ENCODE results near the gene ZNRD2. TPM values are rescaled to one million over a fixed set of nuclear protein-coding genes. Genes with fewer than 3 reads are reported as not detected.
"Not testable (repeated sequence)": the region's sequence is repeated elsewhere in the genome, so short reads cannot be mapped to it uniquely, and the experiment has no call there.

ZNRD2 gene
- polyA plus RNA-seq, 3 donors: 48.5 to 65.1 (median 56.2) TPM

DNA sequence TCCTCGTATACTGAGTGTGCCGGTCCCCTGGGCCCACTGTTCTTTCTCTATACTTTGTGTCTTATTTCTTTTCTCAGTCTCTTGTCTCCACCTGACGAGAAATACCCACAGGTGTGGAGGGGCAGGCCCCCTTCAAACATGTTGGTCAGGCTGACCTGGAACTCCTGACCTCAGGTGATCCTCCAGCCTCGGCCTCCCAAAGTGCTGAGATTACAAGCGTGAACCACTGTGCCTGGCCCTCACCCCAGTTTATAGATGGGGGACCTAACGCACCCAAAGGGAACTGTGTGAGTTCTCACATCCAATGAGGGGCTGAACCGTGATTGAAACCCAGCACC, 46.7 kb upstream of the ZNRD2 start:
- H3K27ac Mint-ChIP-seq: peak overlapping the region in 6 of 7 donors; percentile 15 to 83 (median 76)
- 70% methylated on average over 3 of the region's 7 CpGs for WGBS (ENCODE audit: insufficient coverage)
- Histone ChIP-seq H3K79me2 (ENCODE audit: insufficient read depth, low read length) (peaks cover 20% of the 10 kb centered on the region), H3K4me3 (replicated peaks in 1 of 3; ENCODE audit: low read depth in 2 of 3, low read length in 3 of 3) (peak overlapping the region in 1 of 3 experiments; percentile 65), H3K36me3 (replicated peaks in 1 of 2; ENCODE audit: control insufficient read depth in 1 of 2, insufficient read depth in 2 of 2, low read length in 2 of 2) (peaks cover 8 to 23% of the 10 kb centered on the region in 2 donors), H4K20me1 (ENCODE audit: insufficient read depth, low read length) (peaks cover 21% of the 10 kb centered on the region), H3K4me1 (ENCODE audit: control insufficient read depth in 1 of 2, insufficient read depth in 2 of 2, low read length in 2 of 2) (peaks cover 38 to 44% of the 10 kb centered on the region in 2 donors), H3K4me2 (replicated peaks; ENCODE audit: extremely low read depth, low read length, poor library complexity, severe bottlenecking) (peak overlapping the region; percentile 65)
- H3K27me3 Mint-ChIP-seq (ENCODE audit: low read depth in 3 of 3); H2AFZ ChIP-seq (ENCODE audit: insufficient read depth, low read depth, low read length, poor library complexity, severe bottlenecking); H3K9me3 Mint-ChIP-seq; DNase-seq; H3K27ac ChIP-seq (ENCODE audit: low read depth in 1 of 2, low read length in 2 of 2); H3K9me3 ChIP-seq (replicated peaks in 1 of 2; ENCODE audit: control insufficient read depth in 1 of 2, insufficient read depth in 1 of 2, low read length in 2 of 2); intact Hi-C loops (cut with micrococcal nuclease); H3K27me3 ChIP-seq (ENCODE audit: control insufficient read depth in 2 of 2, insufficient read depth in 2 of 2, low read length in 2 of 2); H3K9ac ChIP-seq (ENCODE audit: insufficient read depth, low read length, poor library complexity, severe bottlenecking): not testable (repeated sequence)
- H3K36me3 Mint-ChIP-seq: peaks cover 13 to 22% of the 10 kb centered on the region in 2 donors
- peak overlapping the region; percentile 74 to 89 for H3K4me3 Mint-ChIP-seq
- H3K4me1 Mint-ChIP-seq: peaks cover 41% of the 10 kb centered on the region

DNA sequence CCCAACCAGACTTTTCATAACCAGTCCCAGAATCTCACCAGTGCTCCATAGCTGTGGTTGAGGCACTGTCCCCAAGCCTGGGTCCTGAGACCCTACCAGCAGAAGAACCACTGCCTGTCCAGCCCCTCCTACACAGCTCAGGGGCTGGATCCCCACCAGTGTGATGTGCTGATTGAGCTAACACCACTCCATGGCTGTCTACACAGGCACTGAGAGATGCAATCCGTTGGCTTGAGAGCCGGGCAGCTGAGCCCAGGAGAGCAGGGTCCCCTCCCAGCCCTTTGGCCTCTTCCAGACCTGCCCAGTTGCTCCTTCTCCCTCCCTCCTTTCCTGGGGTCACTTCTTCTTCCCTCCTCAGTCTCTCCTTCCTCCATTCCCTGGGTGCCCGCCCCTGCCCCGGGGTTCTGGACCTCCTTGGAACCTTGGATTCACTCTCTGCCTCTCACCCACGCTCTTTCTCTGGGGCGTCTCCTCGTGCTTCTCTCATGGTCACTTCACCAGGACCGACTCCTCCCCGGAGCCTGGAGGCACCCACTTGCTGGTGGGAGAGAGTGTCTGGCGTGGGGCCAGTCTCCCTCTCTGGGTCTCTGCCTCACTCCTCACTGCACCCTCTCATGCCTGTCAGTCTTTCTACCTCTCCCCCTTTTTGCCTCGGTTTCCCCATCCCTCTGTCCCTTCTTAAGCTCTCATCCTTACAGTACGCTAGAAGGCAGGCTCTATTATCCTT, 46.1 kb upstream of the ZNRD2 start:
- Mint-ChIP-seq H3K4me3 (peak overlapping the region; percentile 59 to 89), H3K36me3 (peaks cover 18 to 22% of the 10 kb centered on the region in 2 donors), H3K4me1 (peaks cover 44% of the 10 kb centered on the region), H3K27ac (peak overlapping the region; percentile 17 to 84 (median 75)), H3K27me3 (ENCODE audit: low read depth in 3 of 3) (no peaks in the 10 kb centered on the region), H3K9me3 (no peaks in the 10 kb centered on the region)
- intact Hi-C loops (cut with micrococcal nuclease): no loop called here
- Histone ChIP-seq H3K36me3 (replicated peaks in 1 of 2; ENCODE audit: control insufficient read depth in 1 of 2, insufficient read depth in 2 of 2, low read length in 2 of 2) (peaks cover 12 to 29% of the 10 kb centered on the region in 2 donors), H3K4me2 (replicated peaks; ENCODE audit: extremely low read depth, low read length, poor library complexity, severe bottlenecking) (peak overlapping the region; percentile 65), H3K9me3 (replicated peaks in 1 of 2; ENCODE audit: control insufficient read depth in 1 of 2, insufficient read depth in 1 of 2, low read length in 2 of 2) (no peaks in the 10 kb centered on the region), H3K27ac (ENCODE audit: low read depth in 1 of 2, low read length in 2 of 2) (no peak overlapping the region), H3K9ac (ENCODE audit: insufficient read depth, low read length, poor library complexity, severe bottlenecking) (no peak overlapping the region), H3K79me2 (ENCODE audit: insufficient read depth, low read length) (peaks cover 20% of the 10 kb centered on the region), H3K4me3 (replicated peaks in 1 of 3; ENCODE audit: low read depth in 2 of 3, low read length in 3 of 3) (peak overlapping the region in 1 of 3 experiments; percentile 65), H4K20me1 (ENCODE audit: insufficient read depth, low read length) (peaks cover 27% of the 10 kb centered on the region), H3K27me3 (ENCODE audit: control insufficient read depth in 2 of 2, insufficient read depth in 2 of 2, low read length in 2 of 2) (no peaks in the 10 kb centered on the region), H2AFZ (ENCODE audit: insufficient read depth, low read depth, low read length, poor library complexity, severe bottlenecking) (no peak overlapping the region), H3K4me1 (ENCODE audit: control insufficient read depth in 1 of 2, insufficient read depth in 2 of 2, low read length in 2 of 2) (peaks cover 38 to 44% of the 10 kb centered on the region in 2 donors)
- 81% methylated on average over 3 of the region's 12 CpGs for WGBS (ENCODE audit: insufficient coverage)
- no peak for TF ChIP-seq CTCF (IDR thresholded peaks at IDR 0.05)
- no peak for DNase-seq
